SK-N-MC (cell line): Measurements from ENCODE around the gene ZNF484.
"Not testable (repeated sequence)": the region's sequence is repeated elsewhere in the genome, so short reads cannot be mapped to it uniquely, and the experiment has no call there.

Experiments used
- EZH2 ChIP-seq: fragments of 200-600 bp; sonication (generic); IDR thresholded peaks from one replicate; pipeline ENCODE4 v1.6.1; 2017; ENCODE audit warnings: antibody characterized with exemption
- POLR2AphosphoS5 ChIP-seq: IDR thresholded peaks from 2 replicates; pipeline ENCODE4 v1.6.1; 2012; ENCODE audit warnings: mild to moderate bottlenecking, low read depth, low read length, borderline replicate concordance

- TF ChIP-seq EZH2, POLR2AphosphoS5: not testable (repeated sequence)
Observed at GRCh38 chr9:92819898-92820297, 57.9 kb downstream of the ZNF484 start.
